Liver (tissue), 9 donors: ENCODE data around the gene PCDH9. TPM values are rescaled to one million over a fixed set of nuclear protein-coding genes. Genes with fewer than 3 reads are reported as not detected.

ENCODE experiments used
- DNase-seq: peaks from one replicate; pipeline ENCODE4 v3.0.0-alpha.2; 2017; ENCODE audit warnings: low spot score
- H3K27ac ChIP-seq, 2 donors: one replicate each; pipeline ENCODE4 v1.7.0; 2013; ENCODE audit warnings: inconsistent platforms in 2 of 2, low read length in 2 of 2, control low read depth in 1 of 2, low read depth in 1 of 2, mild to moderate bottlenecking in 1 of 2
- H3K27me3 ChIP-seq, 4 donors: one replicate each; pipeline versions ENCODE4 v1.6.1 to v1.7.0; 2013; ENCODE audit warnings: low read length in 3 of 4, inconsistent platforms in 1 of 4, mild to moderate bottlenecking in 1 of 4, moderate library complexity in 1 of 4; ENCODE audit not compliant: control insufficient read depth in 4 of 4, insufficient read depth in 4 of 4
- H3K36me3 ChIP-seq, 4 donors: one replicate each; pipeline versions ENCODE4 v1.6.1 to v1.7.0; 2013; ENCODE audit warnings: low read length in 3 of 4, mild to moderate bottlenecking in 3 of 4, low read depth in 1 of 4, moderate library complexity in 1 of 4; ENCODE audit not compliant: control insufficient read depth in 4 of 4, insufficient read depth in 3 of 4
- H3K4me1 ChIP-seq, 4 donors: one replicate each; pipeline versions ENCODE4 v1.6.1 to v1.7.0; 2013; ENCODE audit warnings: low read length in 3 of 4, mild to moderate bottlenecking in 3 of 4, moderate library complexity in 1 of 4; ENCODE audit not compliant: control insufficient read depth in 4 of 4, insufficient read depth in 4 of 4
- H3K4me3 ChIP-seq, 3 donors: one replicate each; pipeline versions ENCODE4 v1.6.1 to v1.7.0; 2013; ENCODE audit warnings: low read length in 3 of 3, control low read depth in 1 of 3, low read depth in 1 of 3, mild to moderate bottlenecking in 1 of 3
- H3K9ac ChIP-seq, 2 donors: one replicate each; pipeline ENCODE4 v1.7.0; 2013; ENCODE audit warnings: low read length in 2 of 2, mild to moderate bottlenecking in 2 of 2, moderate library complexity in 2 of 2, control low read depth in 1 of 2, low read depth in 1 of 2
- H3K9me3 ChIP-seq, 4 donors: one replicate each; pipeline versions ENCODE4 v1.6.1 to v1.7.0; 2013; ENCODE audit warnings: low read length in 3 of 4; ENCODE audit not compliant: control insufficient read depth in 4 of 4
- ATF3 ChIP-seq: IDR thresholded peaks from 2 replicates; pipeline ENCODE4 v1.6.1; 2016; ENCODE audit warnings: antibody characterized with exemption
- CTCF ChIP-seq: fragments of 150-350 bp; IDR thresholded peaks from 2 replicates; pipeline ENCODE4 v1.5.1; 2017; ENCODE audit warnings: improper control_type of control experiment, low read depth, low read length; ENCODE audit not compliant: missing input control
- EGR1 ChIP-seq, 2 donors: IDR thresholded peaks; 2 replicates each; pipeline ENCODE4 v1.6.1; 2016 to 2018; ENCODE audit warnings: antibody characterized with exemption in 2 of 2, low read depth in 2 of 2
- FOXA1 ChIP-seq: IDR thresholded peaks from 2 replicates; pipeline ENCODE4 v1.6.1; 2016; ENCODE audit warnings: antibody characterized with exemption
- FOXA2 ChIP-seq: IDR thresholded peaks from 2 replicates; pipeline ENCODE4 v1.6.1; 2016; ENCODE audit warnings: antibody characterized with exemption
- GABPA ChIP-seq, 2 donors: IDR thresholded peaks in 1 of 2; conservative IDR thresholded peaks in 1 of 2; 2 replicates each; pipeline ENCODE4 v1.6.1; 2016; ENCODE audit warnings: antibody characterized with exemption in 2 of 2, mild to moderate bottlenecking in 1 of 2, moderate library complexity in 1 of 2
- HNF4A ChIP-seq, 2 donors: conservative IDR thresholded peaks; 2 replicates each; pipeline ENCODE4 v1.6.1; 2016; ENCODE audit warnings: antibody characterized with exemption in 2 of 2, mild to moderate bottlenecking in 2 of 2
- HNF4G ChIP-seq: IDR thresholded peaks from 2 replicates; pipeline ENCODE4 v1.6.1; 2016; ENCODE audit warnings: antibody characterized with exemption
- JUND ChIP-seq, 2 donors: IDR thresholded peaks; 2 replicates each; pipeline ENCODE4 v1.6.1; 2016; ENCODE audit warnings: antibody characterized with exemption in 2 of 2
- MAX ChIP-seq: IDR thresholded peaks from 2 replicates; pipeline ENCODE4 v1.6.1; 2016; ENCODE audit warnings: antibody characterized with exemption
- RAD21 ChIP-seq, 2 donors: IDR thresholded peaks; 2 replicates each; pipeline ENCODE4 v1.6.1; 2016; ENCODE audit warnings: antibody characterized with exemption in 2 of 2, mild to moderate bottlenecking in 2 of 2
- REST ChIP-seq: IDR thresholded peaks from 2 replicates; pipeline ENCODE4 v1.6.1; 2016; ENCODE audit warnings: antibody characterized with exemption, mild to moderate bottlenecking
- RXRA ChIP-seq, 2 donors: IDR thresholded peaks; 2 replicates each; pipeline ENCODE4 v1.6.1; 2017 to 2018; ENCODE audit warnings: antibody characterized with exemption in 2 of 2, mild to moderate bottlenecking in 1 of 2
- SP1 ChIP-seq: IDR thresholded peaks from 2 replicates; pipeline ENCODE4 v1.6.1; 2018; ENCODE audit warnings: antibody characterized with exemption, mild to moderate bottlenecking
- TAF1 ChIP-seq: conservative IDR thresholded peaks from 2 replicates; pipeline ENCODE4 v1.6.1; 2016; ENCODE audit warnings: antibody characterized with exemption, mild to moderate bottlenecking
- YY1 ChIP-seq: IDR thresholded peaks from 2 replicates; pipeline ENCODE4 v1.6.1; 2016; ENCODE audit warnings: antibody characterized with exemption, mild to moderate bottlenecking
- ZBTB33 ChIP-seq: IDR thresholded peaks from 2 replicates; pipeline ENCODE4 v1.6.1; 2016; ENCODE audit warnings: antibody characterized with exemption
- WGBS: extraction: QIAGEN DNeasy Blood & Tissue Kit; methylation state at CpG from one replicate; pipeline ENCODE4 v1.1.7; 2013; 5-methylcytosine and 5-hydroxymethylcytosine counted together
- polyA plus RNA-seq, 2 donors: library from polyadenylated mRNA; stranded (reverse) in 1 of 2; unstranded in 1 of 2; fragments of 200-250 nt in 1 of 2; fragments of >200 nt in 1 of 2; fragmentation: Nextera tagmentation in 1 of 2; extraction: Ambion mirVana in 1 of 2; gene quantifications; one replicate each; pipeline versions ENCODE4 v1.2.1 to v1.2.3, GENCODE V29; 2013 to 2015
- total RNA-seq, 2 donors: library from RNA; depleted of rRNA; stranded (reverse); fragments of >200 nt; gene quantifications; one replicate each; pipeline ENCODE4 v1.2.3, GENCODE V29; 2014
- donor health status: healthy.
- donor health status: healthy.
- donor health status: healthy.
- donor health status: healthy.
- donor health status: healthy.

The PCDH9 gene
- total and polyA plus RNA-seq, 4 donors: 0.90 to 4.0 (median 2.2) TPM

- peak overlapping the region; percentile 52 to 94 for H3K9ac ChIP-seq
- H3K4me3 ChIP-seq: peak overlapping the region; percentile 64 to 88 (median 74)
- DNase-seq: peak; percentile 89
- under 1% methylated on average over 86 of the region's 86 CpGs for WGBS
- peaks cover 0 to 32% (median 11%) of the 10 kb centered on the region in 4 donors for H3K4me1 ChIP-seq
- H3K27ac ChIP-seq: peak overlapping the region; percentile 76 to 83
- H3K36me3 ChIP-seq: no peaks in the 10 kb centered on the region
- TF ChIP-seq FOXA1: no peak
- peak; percentile 68 for TF ChIP-seq YY1
- TF ChIP-seq EGR1 (IDR thresholded peaks at IDR 0.05; ENCODE audit: low read depth in 2 of 2): peak in 1 of 2 donors; percentile 87
- no peak for TF ChIP-seq REST
- peak in 1 of 2 donors; percentile 31 for TF ChIP-seq JUND (IDR thresholded peaks at IDR 0.05)
- TF ChIP-seq ZBTB33: peak; percentile 48
- TF ChIP-seq ATF3: no peak
- peak; percentile 69 for TF ChIP-seq MAX
- peak in 1 of 2 donors; percentile 43 for TF ChIP-seq RXRA (IDR thresholded peaks at IDR 0.05)
- TF ChIP-seq GABPA (IDR thresholded peaks at IDR 0.05 in 1 of 2, conservative IDR thresholded peaks at IDR 0.05 in 1 of 2): peak in 1 of 2 donors; percentile 40
- peak; percentile 72 for TF ChIP-seq SP1
- TF ChIP-seq HNF4A (conservative IDR thresholded peaks at IDR 0.05): no peak
- TF ChIP-seq RAD21 (IDR thresholded peaks at IDR 0.05): peak; percentile 6 to 36
- H3K9me3 ChIP-seq: no peaks in the 10 kb centered on the region
- H3K27me3 ChIP-seq: peaks cover 0 to 13% (median 0%) of the 10 kb centered on the region in 4 donors
Observed at GRCh38 chr13:67230404-67231288, 510 bp upstream of the PCDH9 start.

GRCh38 chr13:67228916-67229315 lies 1.2 kb downstream of the PCDH9 start:
- Histone ChIP-seq H3K4me3 (peak overlapping the region in 2 of 3 donors; percentile 57 to 74), H3K36me3 (no peaks in the 10 kb centered on the region), H3K4me1 (peaks cover 0 to 35% (median 12%) of the 10 kb centered on the region in 4 donors), H3K9ac (peak overlapping the region in 1 of 2 donors; percentile 14), H3K27ac (no peak overlapping the region), H3K9me3 (no peaks in the 10 kb centered on the region), H3K27me3 (peaks cover 0 to 13% (median 0%) of the 10 kb centered on the region in 4 donors)
- no peak for DNase-seq
- TF ChIP-seq FOXA2: no peak
- no peak for TF ChIP-seq TAF1
- no peak for TF ChIP-seq REST
- TF ChIP-seq RXRA (IDR thresholded peaks at IDR 0.05): no peak
- no peak for TF ChIP-seq HNF4G
- no peak for TF ChIP-seq RAD21 (IDR thresholded peaks at IDR 0.05)
- TF ChIP-seq ATF3: no peak
- TF ChIP-seq GABPA (IDR thresholded peaks at IDR 0.05 in 1 of 2, conservative IDR thresholded peaks at IDR 0.05 in 1 of 2): no peak
- no peak for TF ChIP-seq CTCF
- no peak for TF ChIP-seq SP1
- no peak for TF ChIP-seq HNF4A (conservative IDR thresholded peaks at IDR 0.05)
- TF ChIP-seq JUND (IDR thresholded peaks at IDR 0.05): no peak
- 7% methylated on average over 6 of the region's 6 CpGs for WGBS
